Body of pancreas (tissue), 4 donors: ENCODE data around the gene SCFD2.

Source experiments
- CTCF ChIP-seq, 7 experiments: fragments of 450-650 bp in 4 of 7; fragments of 200-600 bp in 3 of 7; sonication (generic) in 3 of 7; IDR thresholded peaks; one replicate each; pipeline ENCODE4 v1.5.1; 2016 to 2019; ENCODE audit warnings: antibody characterized with exemption in 7 of 7
- POLR2A ChIP-seq, 3 donors: fragments of 450-650 bp; IDR thresholded peaks; one replicate each; pipeline ENCODE4 v1.6.1; 2016; ENCODE audit warnings: antibody characterized with exemption in 3 of 3, mild to moderate bottlenecking in 2 of 3

- TF ChIP-seq CTCF (IDR thresholded peaks at IDR 0.05) (no peak), POLR2A (IDR thresholded peaks at IDR 0.05) (no peak)
These were observed 172.8 kb downstream of the SCFD2 start for GRCh38 chr4:53193111-53193510.
